Islet of Langerhans (tissue), 1 donor: ENCODE results near the gene EPHX1.

ENCODE experiments used
- FAIRE-seq: peaks from one replicate; lab custom pipeline; 2011; peaks lifted over from hg19 to GRCh38; lab: Jason Lieb, UNC

EPHX1 gene

DNA sequence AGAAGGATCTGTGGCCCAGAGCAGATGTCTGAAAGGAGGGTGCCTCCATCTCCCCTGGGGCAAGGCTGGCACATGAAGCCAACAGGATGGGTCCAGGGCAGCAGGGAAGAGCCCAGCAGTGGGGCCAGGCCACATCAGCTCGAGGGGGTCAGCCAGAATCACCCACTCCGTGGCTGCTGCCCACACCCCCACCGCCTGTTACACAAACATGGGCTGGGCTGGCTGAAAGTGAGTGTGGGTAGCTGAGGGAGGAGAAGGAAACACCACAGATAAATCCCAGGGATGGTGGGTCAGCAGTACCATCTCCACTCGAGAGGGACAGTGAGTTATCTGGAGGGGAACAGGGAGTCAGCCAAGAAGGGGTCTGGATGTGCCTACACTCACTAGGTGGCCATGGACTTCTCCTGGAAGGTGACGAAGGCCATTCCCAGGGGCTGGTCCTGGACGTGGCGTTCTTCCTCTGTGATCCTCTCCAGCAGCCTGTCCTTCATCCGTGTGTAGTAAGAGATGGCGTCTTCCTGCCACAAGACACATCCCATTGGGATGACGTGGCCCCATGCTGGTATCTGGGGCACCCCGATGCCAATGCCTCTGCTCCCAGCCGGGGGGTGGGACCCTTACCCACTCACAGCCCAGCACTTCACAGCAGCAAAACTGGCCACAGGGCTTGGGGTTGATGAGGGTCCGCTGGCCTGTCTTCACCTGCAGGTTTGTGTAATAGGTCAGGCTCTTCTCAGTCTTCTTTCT is 52.1 kb downstream of the EPHX1 start:
- no peak for FAIRE-seq

DNA sequence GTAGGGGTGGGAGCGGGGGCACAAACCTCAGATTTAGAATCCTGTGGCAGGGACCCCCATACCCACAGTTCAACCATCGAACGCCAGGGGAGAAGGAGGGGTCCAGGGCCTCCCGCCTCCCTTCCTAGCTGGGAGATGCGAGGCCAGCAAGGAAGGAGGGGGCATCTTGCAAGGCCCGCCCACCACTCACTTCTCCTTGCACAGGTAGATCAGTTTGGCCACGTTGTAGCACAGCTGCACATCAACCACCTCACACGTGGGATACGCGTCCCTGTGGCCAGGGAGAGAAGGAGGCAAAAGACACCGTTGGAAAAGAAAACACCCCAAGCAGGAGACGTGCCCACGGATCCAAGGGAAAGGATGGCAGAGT is 52.6 kb downstream of the EPHX1 start:
- no peak for FAIRE-seq

DNA sequence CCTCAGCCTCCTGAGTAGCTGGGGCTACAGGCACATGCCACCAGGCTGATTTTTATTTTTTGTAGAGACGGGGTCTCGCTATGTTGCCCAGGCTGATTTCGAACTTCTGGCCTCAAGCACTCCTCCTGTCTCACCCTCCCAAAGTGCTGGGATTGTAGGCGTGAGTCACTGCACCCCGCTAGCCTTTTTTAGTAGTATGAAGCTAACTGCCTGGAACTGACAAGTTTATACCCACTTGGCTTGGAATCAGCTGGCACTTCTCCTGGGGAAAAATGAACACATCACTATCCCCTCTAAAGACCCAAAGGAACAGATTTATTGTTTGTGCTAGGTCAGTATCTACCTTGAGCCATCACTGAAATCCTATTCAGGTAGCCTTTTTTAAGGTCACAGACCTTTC is 53.2 kb downstream of the EPHX1 start:
- no peak for FAIRE-seq

DNA sequence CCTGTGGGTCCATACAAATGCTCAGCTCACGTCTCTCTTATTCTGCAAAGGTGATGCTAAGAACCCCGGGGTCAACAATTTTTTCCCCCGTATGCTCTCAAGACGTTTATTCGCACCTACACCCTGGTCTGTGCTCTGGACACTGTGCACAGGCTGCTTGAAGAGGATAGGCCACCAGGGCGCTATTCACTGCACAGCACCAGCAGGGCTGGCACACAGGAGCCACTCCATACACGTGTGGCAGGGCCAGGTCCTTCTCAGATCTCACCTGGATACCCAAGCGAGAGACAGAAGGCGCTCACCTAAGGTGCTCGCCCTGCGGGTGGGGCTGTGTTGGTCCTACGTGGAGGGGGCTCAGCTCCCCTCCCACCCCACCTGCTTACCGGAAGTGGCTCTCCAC is 55.6 kb downstream of the EPHX1 start:
- no peak for FAIRE-seq

DNA sequence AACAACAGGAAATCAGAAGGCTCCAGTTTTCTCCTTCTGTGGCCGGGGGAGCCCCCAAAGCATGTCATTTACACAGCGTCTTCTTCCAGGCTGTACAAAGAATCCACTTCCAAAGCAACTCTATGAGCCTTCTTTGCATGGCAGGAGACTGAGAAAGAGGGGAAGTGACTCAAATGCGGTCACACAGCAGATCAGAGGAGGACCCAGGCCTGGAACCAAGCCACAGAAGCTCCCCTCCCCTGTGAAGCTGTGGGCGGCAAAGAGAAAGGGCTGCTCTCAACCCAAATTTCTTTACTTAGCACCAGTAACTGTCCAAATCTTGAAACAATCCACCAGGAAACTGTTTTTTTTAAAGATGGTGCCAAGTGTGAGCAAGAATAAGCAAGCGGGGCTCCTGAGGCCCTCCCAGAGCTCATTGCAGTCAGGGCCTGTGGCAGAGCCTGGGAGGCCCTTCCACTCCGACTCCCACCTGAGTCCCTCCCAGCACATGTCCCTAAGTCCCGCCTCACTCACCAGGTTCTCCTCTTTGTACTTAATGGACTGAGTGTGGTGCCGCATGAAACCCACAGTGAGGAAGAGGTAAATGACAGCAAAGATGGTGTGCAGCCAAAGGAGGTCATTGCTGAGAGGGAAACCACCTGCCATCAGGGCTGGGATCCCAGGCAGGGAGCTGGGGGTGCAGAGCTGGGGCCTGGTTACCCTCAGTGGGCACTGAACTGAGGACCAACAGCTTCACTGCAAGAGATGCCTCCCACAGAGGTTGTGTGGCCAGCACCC is 56.3 kb downstream of the EPHX1 start:
- FAIRE-seq: no peak

DNA sequence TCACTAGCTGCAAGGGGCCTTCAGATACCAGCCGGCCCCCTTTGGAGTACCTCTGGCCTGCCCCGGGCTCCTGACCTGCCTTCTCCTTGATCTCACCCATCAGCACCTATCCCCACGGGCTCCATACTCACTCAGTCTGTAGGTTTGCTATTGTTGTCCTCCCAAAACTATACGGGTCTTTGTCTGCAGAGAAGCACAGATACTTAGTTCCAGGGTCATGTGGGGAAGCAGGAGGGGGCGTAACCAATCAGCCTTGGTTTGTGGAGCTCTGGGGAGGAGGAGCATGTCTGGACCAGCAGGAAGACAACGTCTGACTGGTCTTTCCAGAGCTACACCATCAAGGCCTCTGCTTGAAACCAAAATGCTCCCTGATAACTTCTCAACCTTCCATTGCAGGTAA is 57.1 kb downstream of the EPHX1 start:
- FAIRE-seq: no peak

DNA sequence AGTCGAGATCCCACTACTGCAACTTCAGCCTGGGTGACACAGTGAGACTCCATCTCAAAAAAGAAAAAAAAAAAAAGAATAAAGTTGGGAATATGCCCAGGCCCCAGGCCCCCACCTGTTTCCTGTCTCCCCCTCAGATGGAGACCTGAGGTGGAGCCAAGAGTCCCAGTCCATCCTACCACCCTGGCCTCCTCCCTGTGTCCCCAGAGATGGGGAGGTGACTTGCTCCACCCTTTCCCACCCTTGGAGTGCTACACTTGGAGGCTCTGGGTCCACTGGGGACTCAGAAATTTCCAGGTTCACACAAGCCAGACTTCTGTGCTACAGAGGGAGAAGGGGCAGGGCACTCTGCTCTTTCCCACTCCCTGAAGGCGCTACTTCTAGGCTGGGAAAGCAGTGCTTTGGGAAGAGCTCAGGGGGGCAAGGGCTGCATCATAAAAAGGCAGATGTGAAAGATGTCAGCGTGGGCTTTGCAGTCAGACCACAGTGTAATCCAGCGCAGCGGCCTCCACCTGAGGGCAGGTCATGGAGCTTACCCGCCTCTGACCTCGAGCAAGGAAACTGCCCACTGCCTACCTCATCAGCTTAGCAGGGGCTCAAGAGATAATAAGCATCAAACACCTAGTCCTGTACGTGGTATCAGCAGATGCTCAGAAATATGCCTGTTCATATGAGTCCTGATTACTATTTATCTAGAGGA is 58.9 kb downstream of the EPHX1 start:
- FAIRE-seq: no peak

DNA sequence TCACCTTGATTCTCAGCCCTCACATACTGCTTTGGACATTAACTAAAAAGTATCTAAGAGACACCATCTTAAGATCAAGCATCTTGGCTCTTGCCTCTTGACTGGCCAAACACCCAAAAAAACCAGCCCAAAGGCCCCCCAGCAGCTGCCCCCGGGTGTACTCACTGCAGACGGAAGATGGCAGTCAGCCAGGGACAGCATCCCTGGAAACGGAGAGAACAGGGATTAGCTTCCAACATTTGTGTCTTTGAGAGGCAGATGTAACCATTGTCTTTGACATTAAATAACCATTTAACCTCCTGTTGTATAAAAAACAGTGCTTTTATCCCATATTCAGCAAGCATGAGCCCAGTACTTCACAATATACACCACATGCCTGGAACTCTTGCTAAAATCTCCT is 61.0 kb downstream of the EPHX1 start:
- FAIRE-seq: no peak

DNA sequence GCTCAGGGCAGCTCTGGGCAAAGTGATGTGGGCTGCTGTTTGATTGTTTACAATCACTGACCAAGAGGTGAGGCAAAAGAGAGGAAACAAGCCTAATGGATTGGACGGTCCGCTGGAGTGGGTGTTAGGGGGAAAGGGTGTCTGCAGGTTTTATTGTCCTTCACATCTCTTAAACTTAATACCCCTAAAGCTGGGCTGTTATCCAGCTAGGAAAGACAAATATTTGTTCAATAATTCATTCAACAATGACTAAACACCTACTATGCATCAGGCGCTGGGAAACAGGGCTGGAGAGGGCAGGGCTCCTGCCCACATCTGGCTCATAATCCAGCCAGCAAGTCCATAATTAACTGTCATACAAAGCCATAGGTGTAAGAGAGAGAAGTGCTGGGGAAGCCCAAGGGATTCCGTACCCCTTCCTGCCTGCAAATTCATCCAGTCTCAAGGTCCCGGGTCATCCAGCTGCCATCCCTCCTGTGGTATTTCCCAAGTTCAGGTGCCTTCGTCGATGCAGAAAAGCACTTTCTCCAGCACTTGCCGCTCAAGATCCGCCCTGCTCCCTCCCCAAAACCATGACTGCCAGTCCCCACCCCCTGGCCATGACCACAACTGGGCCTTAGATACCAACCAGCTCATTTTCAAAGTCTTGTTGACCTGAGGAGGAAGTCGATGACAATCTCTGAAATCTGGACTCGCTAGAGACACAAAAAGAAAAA is 61.6 kb downstream of the EPHX1 start:
- FAIRE-seq: no peak

DNA sequence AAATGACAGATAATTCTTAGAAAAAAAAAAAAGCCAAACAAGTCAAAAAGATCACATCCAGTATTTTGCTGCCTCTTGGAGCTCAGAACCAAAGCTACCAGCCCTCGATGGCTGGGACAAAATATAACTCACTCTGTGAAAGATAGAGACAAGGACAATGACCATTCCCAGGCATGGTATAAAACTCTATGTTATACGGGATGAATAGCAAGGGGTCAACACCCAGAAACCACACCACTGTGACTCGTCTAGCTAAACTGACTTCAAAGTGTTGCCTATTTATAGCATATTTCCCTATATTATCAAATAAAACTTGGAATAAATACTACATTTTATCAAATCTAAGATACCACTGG is 62.1 kb downstream of the EPHX1 start:
- FAIRE-seq: no peak

DNA sequence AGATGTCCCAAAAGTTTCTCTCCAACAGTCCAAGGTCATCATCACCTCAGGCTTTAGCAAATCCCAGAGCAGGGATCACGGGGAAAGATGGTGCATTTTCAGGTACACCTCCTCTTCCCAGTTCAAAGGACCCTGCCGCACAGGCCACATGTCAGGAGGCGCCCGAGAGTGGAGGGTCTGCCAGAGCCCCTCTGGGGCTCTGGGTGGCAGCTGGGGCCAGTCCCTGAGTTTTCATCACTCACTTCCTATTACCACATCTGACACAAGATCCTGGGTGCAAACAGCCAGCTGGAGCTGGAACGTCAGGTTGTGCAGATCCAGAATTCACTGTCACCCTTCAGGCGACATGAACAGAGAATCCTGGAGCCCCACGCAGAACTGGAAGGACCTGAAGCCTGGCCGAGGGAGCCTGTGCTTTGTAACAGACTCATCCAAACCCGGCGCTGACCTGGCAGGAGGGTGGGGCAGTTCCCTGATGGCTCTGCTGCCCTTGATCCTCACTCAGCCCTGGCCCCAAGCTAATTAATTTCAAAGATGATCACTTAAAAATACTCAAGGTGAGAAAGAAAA is 63.4 kb downstream of the EPHX1 start:
- no peak for FAIRE-seq

DNA sequence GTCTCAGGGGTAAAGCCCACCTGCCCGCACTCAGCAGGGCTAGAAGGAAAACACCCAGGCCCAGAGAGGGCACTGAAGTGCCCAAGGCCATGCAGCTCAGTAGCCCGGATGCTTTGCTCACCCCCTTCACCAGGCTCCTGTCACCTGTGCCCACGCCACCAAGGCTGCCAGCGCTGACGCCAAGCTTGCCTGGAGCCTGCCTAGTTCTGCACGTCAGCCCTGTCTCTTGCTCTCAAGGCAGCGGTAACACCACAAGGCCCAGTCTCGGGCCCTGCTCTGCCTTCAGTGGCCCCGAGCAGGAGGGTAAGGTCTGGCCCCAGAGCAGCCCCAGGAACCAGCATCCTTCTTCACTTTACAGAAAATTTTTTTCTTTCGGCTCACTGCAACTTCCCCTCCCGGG is 64.5 kb downstream of the EPHX1 start:
- FAIRE-seq: no peak

DNA sequence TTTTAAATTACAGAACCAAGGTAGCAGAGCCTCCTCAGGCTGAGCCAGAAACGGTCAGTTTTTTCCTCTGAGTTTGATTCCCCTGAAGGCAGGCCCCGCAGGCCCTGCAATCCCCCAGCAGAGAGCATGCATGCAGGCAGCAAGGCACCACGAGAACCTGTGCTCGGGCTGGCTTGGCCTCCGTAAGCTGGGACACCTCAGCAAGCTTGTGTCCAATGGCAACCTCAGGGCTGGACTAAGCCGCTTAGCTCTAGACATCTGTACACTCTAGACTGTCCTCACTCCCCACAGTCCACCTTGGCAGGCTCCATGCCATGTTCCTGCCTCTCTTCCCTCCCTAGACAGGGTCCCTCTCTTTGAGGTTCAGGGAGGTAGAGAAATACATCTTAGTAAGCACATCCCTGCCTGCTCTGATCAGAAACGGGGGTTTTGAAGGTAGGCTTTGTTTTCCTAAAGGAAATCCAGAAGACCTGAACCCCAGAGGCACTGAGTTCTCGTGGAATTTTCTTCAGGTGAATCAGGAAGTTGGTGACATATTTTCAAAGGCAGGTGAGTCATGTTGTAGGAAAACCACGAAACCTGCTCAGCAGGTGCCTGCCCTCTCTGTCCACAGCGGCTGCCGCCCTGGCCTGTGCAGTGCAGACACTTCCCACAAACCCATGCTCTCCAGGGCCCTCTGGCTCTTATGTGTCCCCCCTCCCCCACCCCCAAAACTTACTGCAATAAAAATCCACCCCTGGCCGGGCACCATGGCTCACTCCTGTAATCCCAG is 65.3 kb downstream of the EPHX1 start:
- no peak for FAIRE-seq

DNA sequence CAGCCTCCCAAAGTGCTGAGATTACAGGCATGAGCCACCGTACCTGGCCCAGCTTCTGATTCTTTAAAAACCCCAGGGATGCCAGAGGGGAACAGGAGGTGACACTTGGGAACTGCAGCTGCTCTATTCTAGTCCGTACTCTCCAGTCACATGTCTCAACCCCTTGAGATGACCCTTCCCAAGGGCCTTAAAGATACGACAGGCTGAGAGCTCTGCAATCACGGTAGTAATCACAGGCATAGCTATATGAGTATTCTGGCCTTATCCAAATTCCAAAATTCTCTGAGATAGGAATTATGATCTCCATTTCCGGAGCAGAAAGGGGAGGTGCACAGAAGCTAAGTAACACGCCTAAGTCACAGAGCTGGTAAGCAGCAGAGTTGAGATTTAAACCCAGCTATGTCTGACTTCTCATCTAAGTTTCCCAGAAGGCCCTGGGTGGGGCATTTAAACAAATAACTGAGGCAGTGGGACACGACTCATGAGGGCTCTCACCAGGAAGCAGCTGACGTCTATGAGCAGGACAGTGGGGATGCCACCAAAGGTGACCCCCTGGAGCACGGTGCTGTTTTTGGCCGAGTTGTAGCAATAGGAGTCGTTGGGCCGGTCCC is 67.1 kb downstream of the EPHX1 start:
- FAIRE-seq: no peak

DNA sequence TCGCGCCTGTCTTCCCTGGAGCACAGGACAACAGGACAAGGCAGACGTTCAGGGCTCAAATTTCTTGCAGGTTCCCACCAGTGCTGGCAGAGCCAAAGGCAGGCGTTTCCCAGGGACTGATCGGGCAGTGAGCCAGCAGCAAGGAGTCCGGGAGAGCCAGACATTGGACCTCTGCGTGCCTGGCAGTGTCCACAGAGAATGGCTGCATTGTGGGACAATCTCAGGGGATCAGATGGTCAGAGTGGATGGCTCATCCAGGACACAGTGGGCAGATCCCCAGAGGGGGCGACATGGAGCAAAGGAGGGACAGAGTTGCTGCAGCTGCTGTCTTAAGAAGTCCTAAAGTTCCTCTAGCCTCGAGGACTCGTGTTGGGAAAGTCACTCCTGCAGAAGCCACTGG is 67.7 kb downstream of the EPHX1 start:
- no peak for FAIRE-seq

DNA sequence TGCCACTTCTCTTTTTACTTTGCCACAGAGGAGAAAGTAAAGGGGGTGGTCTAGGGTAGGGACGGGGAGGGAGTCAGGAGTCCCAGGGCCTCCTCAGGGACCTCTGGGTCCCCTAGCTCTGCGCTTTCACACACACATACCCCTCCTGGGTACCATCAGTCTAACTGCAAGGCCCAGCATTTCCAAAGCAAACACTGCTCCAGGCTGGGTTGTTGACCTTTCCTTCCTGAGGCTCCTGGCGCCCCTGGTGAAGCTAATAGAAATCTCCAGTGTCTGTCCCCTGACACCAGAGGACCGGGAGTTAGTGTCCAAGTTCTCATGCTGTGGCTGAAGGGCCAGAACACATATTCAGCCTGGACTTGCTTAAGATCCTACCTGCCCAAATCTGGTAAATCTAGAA is 68.4 kb downstream of the EPHX1 start:
- FAIRE-seq: no peak

DNA sequence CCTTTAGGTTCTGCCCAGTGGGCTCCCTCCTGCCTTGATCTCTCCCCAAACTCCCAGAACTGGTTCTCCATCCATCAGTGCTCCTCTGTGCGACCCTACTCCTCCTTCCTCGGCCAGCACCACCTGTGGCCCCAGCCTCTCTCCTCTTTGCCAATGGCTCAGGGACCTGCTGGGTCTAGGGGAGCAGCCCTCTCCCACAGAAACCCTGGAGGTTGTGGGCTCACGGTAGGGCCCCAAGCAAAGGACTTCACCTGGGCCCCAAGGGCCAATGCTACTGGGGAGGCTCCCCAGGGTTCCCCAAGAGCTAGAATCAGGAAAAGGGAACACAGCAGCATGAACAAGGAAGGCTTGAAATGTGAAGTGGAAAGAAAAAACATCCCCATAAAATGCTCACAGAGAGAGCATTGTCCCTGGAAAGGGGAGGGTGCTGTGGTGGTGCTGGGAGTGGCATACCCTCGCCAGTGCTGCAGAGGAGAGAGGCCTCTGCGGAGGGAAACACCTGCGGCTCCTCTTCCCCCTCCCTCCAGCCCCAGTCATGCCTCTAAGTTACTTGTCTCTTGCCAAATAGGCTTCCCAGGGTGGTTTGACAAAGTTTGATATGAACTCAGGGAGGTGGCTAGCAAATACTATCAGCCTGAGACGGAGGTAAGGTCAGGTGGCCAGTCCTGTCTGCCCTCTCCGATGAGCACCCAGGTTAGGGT is 69.7 kb downstream of the EPHX1 start:
- FAIRE-seq: no peak

DNA sequence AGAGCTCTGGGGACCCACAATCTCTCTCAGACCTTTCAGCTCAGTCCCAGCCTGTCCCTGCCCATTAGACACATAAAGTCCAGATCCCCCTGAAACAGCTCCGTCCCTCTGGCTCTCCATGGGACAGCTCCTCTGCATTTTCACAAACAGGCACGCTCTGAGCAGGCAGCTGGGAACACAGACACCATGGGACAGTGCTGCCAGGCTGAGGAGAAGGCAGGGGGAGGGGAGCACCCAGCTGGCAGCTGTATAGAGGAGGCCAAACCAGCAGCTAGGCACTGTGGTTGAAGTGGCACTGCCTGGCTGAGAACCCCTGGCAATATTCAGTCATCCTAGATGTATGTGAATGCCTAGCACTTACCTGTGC is 70.3 kb downstream of the EPHX1 start:
- no peak for FAIRE-seq

DNA sequence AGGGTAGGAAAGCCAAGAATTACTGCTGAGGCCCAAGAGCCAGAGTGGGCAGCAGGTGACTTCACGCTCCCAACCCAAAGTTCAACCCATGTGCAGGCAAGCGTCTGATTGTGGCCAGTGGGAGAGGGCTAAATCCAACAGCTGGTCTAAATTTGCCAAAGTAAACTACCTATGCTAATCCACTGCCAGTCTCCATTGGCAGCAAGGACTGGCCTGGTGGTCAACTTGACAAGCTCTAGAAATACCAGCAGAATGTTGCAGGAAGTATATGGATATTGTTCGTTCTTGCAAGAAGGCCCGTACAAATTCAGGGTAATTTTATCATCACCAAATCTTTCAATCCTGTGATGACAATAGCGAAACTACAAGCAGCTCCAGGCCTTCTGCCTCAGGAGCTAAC is 70.7 kb downstream of the EPHX1 start:
- no peak for FAIRE-seq

DNA sequence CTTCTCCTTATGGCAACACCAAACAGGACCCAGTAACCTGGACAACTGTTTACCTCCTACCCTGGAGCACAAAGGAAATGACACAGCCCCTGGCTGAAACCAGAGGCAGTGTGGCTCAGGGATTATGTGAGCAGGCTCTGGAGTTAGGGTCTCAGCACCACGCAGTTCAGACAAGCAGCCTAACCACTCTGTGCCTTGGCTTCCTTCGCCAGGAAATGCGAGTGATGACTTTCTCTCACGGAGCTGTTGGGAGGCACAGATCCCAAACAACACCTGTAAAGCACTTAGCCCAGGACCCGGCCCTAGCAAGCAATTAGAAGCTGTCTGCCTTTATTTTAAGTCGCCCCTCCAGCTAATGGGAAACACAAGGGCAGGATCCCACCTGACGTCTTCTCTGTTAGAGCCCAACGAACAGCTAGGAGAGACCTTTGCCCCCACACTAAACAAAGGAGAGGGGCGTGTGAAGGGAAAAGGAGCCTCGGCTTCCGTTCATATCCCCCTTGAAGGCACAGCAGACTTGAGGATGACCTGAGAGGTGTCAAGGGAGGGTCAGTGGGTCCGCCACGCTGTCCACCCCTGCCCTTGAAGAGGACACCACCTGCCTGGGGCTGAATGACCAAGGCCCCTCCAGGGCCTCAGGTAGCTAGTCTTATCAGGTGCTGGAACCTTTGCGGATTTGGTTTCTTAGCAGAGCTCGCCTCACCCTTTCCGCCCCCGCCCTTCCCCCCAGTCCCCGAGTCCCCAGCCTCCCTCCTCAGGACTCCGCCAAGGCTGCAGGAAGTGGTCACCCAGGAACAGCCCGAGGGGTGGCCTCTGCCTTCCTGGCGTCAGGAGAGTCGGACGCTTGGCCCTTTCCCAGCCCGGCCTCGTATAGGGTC is 71.4 kb downstream of the EPHX1 start:
- FAIRE-seq: no peak
